ENCODE data around the gene OPCML.
A peak's percentile ranks its signal among the peaks of the same experiment; 100 is the strongest.

Gene OPCML

GRCh38 chr11:132626446-132626845 is 905.9 kb downstream of the OPCML start:
- no peak for DNase-seq (ENCODE audit: low read depth, low spot score)

- no peak for DNase-seq (ENCODE audit: low read depth, low spot score)
Observed at GRCh38 chr11:132623511-132623910, 908.8 kb downstream of the OPCML start.

- DNase-seq (ENCODE audit: low read depth, low spot score): no peak
Observed at GRCh38 chr11:132621976-132622580, 910.2 kb downstream of the OPCML start.

- no peak for DNase-seq (ENCODE audit: low read depth, low spot score)
Observed at GRCh38 chr11:132620423-132620822, 911.9 kb downstream of the OPCML start.

- no peak for DNase-seq (ENCODE audit: low read depth, low spot score)
Observed at GRCh38 chr11:132610791-132611190, 921.5 kb downstream of the OPCML start.

- no peak for DNase-seq (ENCODE audit: low read depth, low spot score)
Observed at GRCh38 chr11:132610216-132610615, 922.1 kb downstream of the OPCML start.

- DNase-seq (ENCODE audit: low read depth, low spot score): no peak
Observed at GRCh38 chr11:132607575-132607974, 924.7 kb downstream of the OPCML start.

GRCh38 chr11:132605825-132606570 is 926.3 kb downstream of the OPCML start:
- no peak for DNase-seq (ENCODE audit: low read depth, low spot score)

GRCh38 chr11:132604431-132604830 is 927.9 kb downstream of the OPCML start:
- DNase-seq (ENCODE audit: low read depth, low spot score): no peak

GRCh38 chr11:132601875-132602274 is 930.4 kb downstream of the OPCML start:
- DNase-seq (ENCODE audit: low read depth, low spot score): no peak

- DNase-seq (ENCODE audit: low read depth, low spot score): no peak
Observed at GRCh38 chr11:132595711-132596134, 936.6 kb downstream of the OPCML start.

- no peak for DNase-seq (ENCODE audit: low read depth, low spot score)
Observed at GRCh38 chr11:132595246-132595645, 937.1 kb downstream of the OPCML start.

GRCh38 chr11:132590986-132591385 is 941.3 kb downstream of the OPCML start:
- DNase-seq (ENCODE audit: low read depth, low spot score): no peak

- DNase-seq (ENCODE audit: low read depth, low spot score): no peak
Observed at GRCh38 chr11:132590554-132590953, 941.7 kb downstream of the OPCML start.

GRCh38 chr11:132589791-132590190 is 942.5 kb downstream of the OPCML start:
- no peak for DNase-seq (ENCODE audit: low read depth, low spot score)

- DNase-seq (ENCODE audit: low read depth, low spot score): no peak
Observed at GRCh38 chr11:132588366-132588765, 943.9 kb downstream of the OPCML start.

- DNase-seq (ENCODE audit: low read depth, low spot score): no peak
Observed at GRCh38 chr11:132587716-132588115, 944.6 kb downstream of the OPCML start.

- DNase-seq (ENCODE audit: low read depth, low spot score): no peak
Observed at GRCh38 chr11:132586801-132587200, 945.5 kb downstream of the OPCML start.

- no peak for DNase-seq (ENCODE audit: low read depth, low spot score)
Observed at GRCh38 chr11:132579634-132580327, 952.5 kb downstream of the OPCML start.

- DNase-seq (ENCODE audit: low read depth, low spot score): no peak
Observed at GRCh38 chr11:132579136-132579535, 953.2 kb downstream of the OPCML start.

GRCh38 chr11:132578580-132578979 is 953.7 kb downstream of the OPCML start:
- no peak for DNase-seq (ENCODE audit: low read depth, low spot score)

GRCh38 chr11:132576706-132577105 is 955.6 kb downstream of the OPCML start:
- peak; percentile 5 for DNase-seq (ENCODE audit: low read depth, low spot score)

All from iPS DF 19.7 (cell line).